ENCODE data around the gene ZNF804B.

- TF ChIP-seq EZH2 (IDR thresholded peaks at IDR 0.05; ENCODE audit: borderline replicate concordance, low read depth, low read length, poor library complexity, severe bottlenecking) (no peak), CTCF (conservative IDR thresholded peaks at IDR 0.05; ENCODE audit: low read depth, low read length) (no peak)
Measured at GRCh38 chr7:88912852-88913251, 153.4 kb downstream of the ZNF804B start.
